Calu3 (cell line): Measurements from ENCODE around the gene CDKN1C. TPM values are rescaled to one million over a fixed set of nuclear protein-coding genes. Genes with fewer than 3 reads are reported as not detected.

ENCODE experiments used
- BruUV-seq: library from RNA; stranded (reverse); fragments of 400-500 nt; replicated peaks from 2 replicates; lab custom pipeline; 2021; lab: Mats Ljungman, UMichigan
- CTCF ChIA-PET: fragments of 300-600 bp; sonication (Branson Sonifier 250); formaldehyde crosslinking; loops from one replicate; lab custom pipeline; 2022; ENCODE audit warnings: antibody characterized with exemption; lab: Charles Lee
- DNase-seq: peaks from one replicate; pipeline ENCODE4 v3.0.0; 2022
- H3K27ac Mint-ChIP-seq: one replicate; pipeline ENCODE4 v1.8.0; 2022; ENCODE audit warnings: mixed read lengths; ENCODE audit not compliant: unreplicated experiment
- H3K27me3 Mint-ChIP-seq: one replicate; pipeline ENCODE4 v1.8.0; 2022; ENCODE audit warnings: mixed read lengths; ENCODE audit not compliant: unreplicated experiment
- H3K36me3 Mint-ChIP-seq: one replicate; pipeline ENCODE4 v1.8.0; 2022; ENCODE audit warnings: mild to moderate bottlenecking, moderate library complexity, mixed read lengths; ENCODE audit not compliant: insufficient read depth, unreplicated experiment
- H3K4me1 Mint-ChIP-seq: one replicate; pipeline ENCODE4 v1.8.0; 2022; ENCODE audit warnings: mild to moderate bottlenecking, low read depth, mixed read lengths; ENCODE audit not compliant: unreplicated experiment
- H3K4me3 Mint-ChIP-seq: one replicate; pipeline ENCODE4 v1.8.0; 2022; ENCODE audit warnings: mild to moderate bottlenecking, low read depth, moderate library complexity, mixed read lengths; ENCODE audit not compliant: unreplicated experiment
- H3K9me3 Mint-ChIP-seq: one replicate; pipeline ENCODE4 v1.8.0; 2022; ENCODE audit warnings: low read depth, mixed read lengths; ENCODE audit not compliant: unreplicated experiment
- intact Hi-C: fragments of 100-400 bp; cut with micrococcal nuclease; formaldehyde crosslinking; loops from one replicate; pipeline ENCODE4 v1.10.0; 2022; ENCODE audit not compliant: unreplicated experiment
- total RNA-seq: library from RNA; stranded (reverse); gene quantifications from 2 replicates; pipeline ENCODE4 v1.2.3, GENCODE V29; 2022
- TF ChIP-seq, protein P1 (sequence below): fragments of 200-600 bp; IDR thresholded peaks from one replicate; pipeline ENCODE4 v1.8.0; 2022; ENCODE audit warnings: antibody characterized with exemption; ENCODE audit not compliant: unreplicated experiment

Gene CDKN1C
- total RNA-seq, 1 experiment from 2014 or later, result 2.4 TPM

DNA sequence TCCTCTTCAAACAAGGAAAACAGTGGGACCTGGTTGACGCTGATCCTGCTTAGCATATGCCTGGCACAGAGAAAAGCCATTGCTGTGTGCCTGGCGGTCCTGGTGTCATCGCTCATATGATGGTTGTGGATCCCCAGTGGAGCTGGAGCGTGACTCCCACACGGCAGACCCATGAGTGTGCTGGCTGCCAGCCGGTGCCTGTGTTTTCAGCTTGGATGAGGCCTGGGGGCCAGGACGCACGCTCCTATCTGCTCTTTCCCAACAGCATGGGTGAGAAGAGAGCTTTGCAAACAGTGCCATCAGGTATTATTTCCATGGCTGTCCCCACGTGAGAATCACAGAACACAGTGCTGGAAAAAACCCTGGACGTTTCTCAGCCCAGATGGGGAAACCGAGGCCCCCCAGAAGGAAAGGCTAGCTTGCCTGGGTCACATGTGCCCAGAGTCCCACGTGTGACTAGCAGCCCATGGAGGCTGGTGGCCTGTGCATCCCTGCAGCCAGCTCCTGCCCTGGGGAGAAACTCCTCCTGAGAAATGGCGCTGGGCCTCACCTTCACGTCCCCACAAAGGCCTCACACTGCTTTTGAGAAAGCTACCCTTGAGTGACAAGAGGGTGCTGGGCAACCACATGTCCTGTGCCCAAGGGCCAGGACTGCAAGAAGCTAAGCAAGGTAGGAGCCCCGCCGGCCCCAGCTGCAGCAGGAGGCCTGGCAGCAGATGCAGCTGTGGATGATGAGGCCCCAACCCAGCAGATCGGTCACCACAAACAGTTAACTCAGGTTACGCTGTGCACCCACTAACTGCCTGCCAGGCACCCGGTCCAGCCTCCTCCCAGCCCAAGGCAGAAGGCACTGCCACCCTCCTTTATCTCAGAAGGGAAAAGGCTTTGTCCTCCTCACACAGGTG is 4.2 kb downstream of the CDKN1C start:
- H3K4me3 Mint-ChIP-seq, result no peak overlapping the region
- CTCF ChIA-PET, result no interaction called here
- H3K27me3 Mint-ChIP-seq, result peaks cover 40% of the 10 kb centered on the region
- H3K9me3 Mint-ChIP-seq, result no peaks in the 10 kb centered on the region
- no TSS peak for BruUV-seq
- intact Hi-C loops, result loop anchor here (10.0 kb wide), 1 partner anchor 447 kb away; no protein-coding TSS in a partner anchor
- no peak overlapping the region for H3K27ac Mint-ChIP-seq
- peaks cover 8% of the 10 kb centered on the region for H3K36me3 Mint-ChIP-seq
- TF ChIP-seq, protein P1, sequence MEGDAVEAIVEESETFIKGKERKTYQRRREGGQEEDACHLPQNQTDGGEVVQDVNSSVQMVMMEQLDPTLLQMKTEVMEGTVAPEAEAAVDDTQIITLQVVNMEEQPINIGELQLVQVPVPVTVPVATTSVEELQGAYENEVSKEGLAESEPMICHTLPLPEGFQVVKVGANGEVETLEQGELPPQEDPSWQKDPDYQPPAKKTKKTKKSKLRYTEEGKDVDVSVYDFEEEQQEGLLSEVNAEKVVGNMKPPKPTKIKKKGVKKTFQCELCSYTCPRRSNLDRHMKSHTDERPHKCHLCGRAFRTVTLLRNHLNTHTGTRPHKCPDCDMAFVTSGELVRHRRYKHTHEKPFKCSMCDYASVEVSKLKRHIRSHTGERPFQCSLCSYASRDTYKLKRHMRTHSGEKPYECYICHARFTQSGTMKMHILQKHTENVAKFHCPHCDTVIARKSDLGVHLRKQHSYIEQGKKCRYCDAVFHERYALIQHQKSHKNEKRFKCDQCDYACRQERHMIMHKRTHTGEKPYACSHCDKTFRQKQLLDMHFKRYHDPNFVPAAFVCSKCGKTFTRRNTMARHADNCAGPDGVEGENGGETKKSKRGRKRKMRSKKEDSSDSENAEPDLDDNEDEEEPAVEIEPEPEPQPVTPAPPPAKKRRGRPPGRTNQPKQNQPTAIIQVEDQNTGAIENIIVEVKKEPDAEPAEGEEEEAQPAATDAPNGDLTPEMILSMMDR, result no peak
- no peak for DNase-seq
- H3K4me1 Mint-ChIP-seq, result no peaks in the 10 kb centered on the region

DNA sequence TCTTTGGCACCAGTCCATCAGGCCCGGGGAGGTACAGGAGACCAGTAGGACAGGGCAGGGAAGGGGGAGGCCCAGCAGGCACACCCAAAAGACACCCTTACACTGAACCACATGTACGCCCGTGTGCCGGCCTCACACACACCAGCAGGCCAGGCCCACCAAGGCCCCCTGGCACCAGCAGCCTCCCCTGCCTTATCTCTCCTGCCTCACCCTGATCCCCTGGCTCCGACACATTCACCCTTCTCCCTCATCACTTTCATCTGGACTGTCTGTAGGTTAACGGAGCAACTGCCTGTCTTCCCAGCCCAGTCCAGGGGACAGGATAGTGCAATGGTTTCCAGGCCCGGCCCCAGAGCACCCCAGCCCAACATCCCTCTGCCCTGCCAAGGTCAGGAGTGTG is 4.9 kb downstream of the CDKN1C start:
- DNase-seq, result no peak
- CTCF ChIA-PET, result no interaction called here
- H3K36me3 Mint-ChIP-seq, result peaks cover 7% of the 10 kb centered on the region
- H3K27ac Mint-ChIP-seq, result no peak overlapping the region
- peaks cover 40% of the 10 kb centered on the region for H3K27me3 Mint-ChIP-seq
- no peaks in the 10 kb centered on the region for H3K4me1 Mint-ChIP-seq
- TF ChIP-seq, protein P1, result no peak
- no peak overlapping the region for H3K4me3 Mint-ChIP-seq
- intact Hi-C loops, result loop anchor here (10.0 kb wide), 1 partner anchor 446 kb away; no protein-coding TSS in a partner anchor
- BruUV-seq, result no TSS peak
- no peaks in the 10 kb centered on the region for H3K9me3 Mint-ChIP-seq

DNA sequence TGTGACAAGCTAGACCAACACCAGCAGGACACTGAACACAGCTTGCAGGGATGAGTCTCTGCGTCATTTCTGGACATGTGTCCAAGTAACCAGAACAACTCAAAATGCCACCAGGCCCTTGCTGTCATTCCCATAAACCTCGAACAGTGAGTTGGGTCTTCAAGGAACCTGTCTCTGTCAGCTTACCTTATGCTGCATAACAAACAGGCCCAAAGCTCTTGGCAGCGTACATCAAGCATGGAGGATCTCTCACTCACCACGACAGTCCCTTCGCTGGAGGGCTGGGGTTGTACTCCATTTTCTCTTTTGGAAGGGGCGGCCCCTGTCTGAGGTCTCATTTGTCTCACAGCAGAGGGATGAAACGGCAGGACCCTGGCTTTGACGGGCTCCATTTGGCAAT is 6.8 kb downstream of the CDKN1C start:
- no TSS peak for BruUV-seq

DNA sequence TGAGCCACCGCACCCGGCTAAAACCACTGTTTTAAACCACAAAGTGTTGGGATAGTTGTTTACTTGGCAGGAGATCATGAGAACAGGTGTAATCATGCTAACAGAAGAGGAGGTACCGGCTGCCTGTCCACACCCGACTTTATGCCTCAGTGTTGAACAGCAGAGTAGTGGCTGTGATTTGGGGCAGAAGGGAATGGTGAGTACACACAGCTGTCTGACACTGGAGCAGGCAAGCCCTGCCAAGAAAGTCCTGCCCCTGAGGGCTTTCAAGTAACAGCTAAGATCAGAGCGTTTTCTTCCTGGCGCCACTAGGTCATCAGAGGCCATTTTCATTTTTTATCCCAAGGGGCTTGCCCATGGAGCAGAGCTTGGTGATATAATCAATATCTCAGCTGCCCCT is 8.1 kb downstream of the CDKN1C start:
- no peaks in the 10 kb centered on the region for H3K9me3 Mint-ChIP-seq
- no peak overlapping the region for H3K27ac Mint-ChIP-seq
- no TSS peak for BruUV-seq
- CTCF ChIA-PET, result interaction anchor here (0.6 to 0.7 kb wide), 2 partner anchors 171 to 239 kb away, joined by 3 to 4 read pairs; no protein-coding TSS in a partner anchor
- no peak overlapping the region for H3K4me3 Mint-ChIP-seq
- intact Hi-C loops, result no loop called here
- no peaks in the 10 kb centered on the region for H3K36me3 Mint-ChIP-seq
- H3K27me3 Mint-ChIP-seq, result peaks cover 28% of the 10 kb centered on the region
- TF ChIP-seq, protein P1, result no peak
- H3K4me1 Mint-ChIP-seq, result no peaks in the 10 kb centered on the region
- no peak for DNase-seq

More for the DNA sequence above, 6.8 kb downstream of the CDKN1C start:
- CTCF ChIA-PET, result no interaction called here
- Mint-ChIP-seq H3K36me3 (no peaks in the 10 kb centered on the region), H3K27ac (no peak overlapping the region), H3K9me3 (no peaks in the 10 kb centered on the region), H3K4me3 (no peak overlapping the region), H3K27me3 (peaks cover 40% of the 10 kb centered on the region), H3K4me1 (no peaks in the 10 kb centered on the region)
- intact Hi-C loops, result no loop called here
- DNase-seq, result no peak
- TF ChIP-seq, protein P1, result no peak
